ENCODE results near the gene BCKDK. TPM values are rescaled to one million over a fixed set of nuclear protein-coding genes. Genes with fewer than 3 reads are reported as not detected.
A peak's percentile ranks its signal among the peaks of the same experiment; 100 is the strongest.

BCKDK gene
- total RNA-seq, 2 donors from 2014 or later = 41.3 to 43.4 TPM

DNA sequence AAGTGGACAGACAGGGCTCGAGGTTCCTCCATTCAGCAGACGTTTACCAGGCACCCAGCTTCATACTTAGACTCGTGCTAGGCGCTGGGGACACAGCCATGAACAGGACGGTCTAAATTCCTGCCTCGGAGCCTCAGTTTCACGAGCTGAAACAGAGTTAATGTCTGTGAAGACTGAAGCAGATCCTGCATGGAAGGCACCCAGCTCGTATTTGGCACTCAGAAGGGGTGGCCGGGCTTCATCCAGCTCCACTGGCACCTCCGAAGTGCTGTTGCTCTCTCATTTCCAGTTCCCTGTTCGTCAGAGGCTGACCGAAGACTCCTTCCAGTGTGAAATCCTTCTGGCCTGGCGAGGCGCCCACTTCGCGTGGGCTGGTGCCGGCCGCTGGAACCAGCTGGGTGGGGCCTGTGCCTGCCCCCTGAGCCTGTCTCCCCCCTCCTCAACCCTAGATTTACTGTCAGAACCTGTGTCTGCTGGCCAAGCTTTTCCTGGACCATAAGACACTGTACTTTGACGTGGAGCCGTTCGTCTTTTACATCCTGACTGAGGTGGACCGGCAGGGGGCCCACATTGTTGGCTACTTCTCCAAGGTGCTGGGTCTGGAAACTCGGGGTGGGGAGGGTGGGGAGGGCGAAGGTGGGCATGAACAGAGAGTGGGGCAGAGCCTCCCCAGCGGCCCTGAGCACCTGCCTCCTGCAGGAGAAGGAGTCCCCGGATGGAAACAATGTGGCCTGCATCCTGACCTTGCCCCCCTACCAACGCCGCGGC is 21.6 kb downstream of the BCKDK start:
- peaks cover 35% of the 10 kb centered on the region for H3K4me1 ChIP-seq
- no peak for DNase-seq

GRCh38 chr16:31130336-31130891 is 22.2 kb downstream of the BCKDK start:
- Histone ChIP-seq H3K36me3 (no peaks in the 10 kb centered on the region), H3K9ac (ENCODE audit: low read depth in 2 of 2, low read length in 2 of 2) (peak overlapping the region; percentile 38 to 100)
- no peak for DNase-seq

More for the DNA sequence above, 21.6 kb downstream of the BCKDK start:
- TF ChIP-seq CTCF (IDR thresholded peaks at IDR 0.05) = no peak
- no peak overlapping the region for H3K4me3 ChIP-seq
- no peaks in the 10 kb centered on the region for H3K36me3 ChIP-seq
- no peaks in the 10 kb centered on the region for H3K27me3 ChIP-seq
- no peaks in the 10 kb centered on the region for H3K9me3 ChIP-seq
- H3K9ac ChIP-seq (ENCODE audit: low read depth in 2 of 2, low read length in 2 of 2) = peak overlapping the region; percentile 54 to 100
- intact Hi-C loops (cut with DNase I) = no loop called here
- H3K27ac ChIP-seq = peak overlapping the region; percentile 98

DNA sequence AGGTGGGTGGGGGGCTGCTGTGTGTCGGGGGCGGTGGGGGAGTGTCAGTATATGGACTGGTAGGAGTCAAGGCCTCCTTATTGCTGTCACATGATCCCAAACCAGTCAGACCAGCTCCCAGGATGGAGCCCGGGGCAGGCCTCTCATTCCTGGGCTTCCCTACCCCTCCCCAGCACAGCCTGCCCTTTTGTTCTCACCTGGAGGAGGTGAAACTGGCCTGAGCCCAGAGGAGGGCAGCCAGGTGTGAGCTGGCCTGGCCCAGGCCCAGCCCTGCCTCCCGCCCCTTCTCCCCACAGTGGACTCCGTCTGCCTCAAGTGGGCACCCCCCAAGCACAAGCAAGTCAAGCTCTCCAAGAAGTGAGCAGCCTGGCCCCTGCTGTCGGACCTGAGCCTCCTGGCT is 22.7 kb downstream of the BCKDK start:
- Histone ChIP-seq H3K9ac (ENCODE audit: low read depth in 2 of 2, low read length in 2 of 2) (peak overlapping the region in 1 of 2 donors; percentile 100), H3K27me3 (no peaks in the 10 kb centered on the region), H3K27ac (peak overlapping the region; percentile 98), H3K9me3 (no peaks in the 10 kb centered on the region), H3K36me3 (no peaks in the 10 kb centered on the region), H3K4me3 (no peak overlapping the region), H3K4me1 (peaks cover 35% of the 10 kb centered on the region)
- DNase-seq = peak; percentile 96
- intact Hi-C loops (cut with DNase I) = no loop called here
- no peak for TF ChIP-seq CTCF (IDR thresholded peaks at IDR 0.05)

More at GRCh38 chr16:31130336-31130891, 22.2 kb downstream of the BCKDK start:
- Histone ChIP-seq H3K4me3 (no peak overlapping the region), H3K4me1 (peaks cover 35% of the 10 kb centered on the region), H3K9me3 (no peaks in the 10 kb centered on the region), H3K27ac (peak overlapping the region; percentile 98), H3K27me3 (no peaks in the 10 kb centered on the region)
- intact Hi-C loops (cut with DNase I) = no loop called here
- TF ChIP-seq CTCF (IDR thresholded peaks at IDR 0.05) = no peak

DNA sequence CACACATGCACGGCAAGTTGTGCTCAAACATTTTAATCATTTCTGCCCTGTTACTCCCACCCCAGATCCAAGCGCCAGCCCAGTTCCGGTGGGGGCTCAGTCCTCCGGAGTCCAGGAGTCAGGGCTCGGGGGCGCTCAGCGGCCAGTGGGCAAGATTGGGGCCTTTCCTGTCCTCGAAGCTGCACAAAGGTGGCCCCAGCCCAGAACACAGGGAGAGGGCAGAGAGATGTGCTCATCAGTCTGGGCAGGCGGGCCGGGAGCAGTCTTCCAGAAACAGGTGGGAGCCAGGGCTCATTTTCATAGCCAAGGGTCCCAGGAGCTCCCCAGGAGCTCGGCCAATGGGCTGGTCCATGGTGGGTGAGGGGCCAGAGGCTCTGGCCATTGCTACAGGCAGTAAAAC is 23.2 kb downstream of the BCKDK start:
- no peak for DNase-seq
- Histone ChIP-seq H3K4me3 (no peak overlapping the region), H3K4me1 (peaks cover 35% of the 10 kb centered on the region)

DNA sequence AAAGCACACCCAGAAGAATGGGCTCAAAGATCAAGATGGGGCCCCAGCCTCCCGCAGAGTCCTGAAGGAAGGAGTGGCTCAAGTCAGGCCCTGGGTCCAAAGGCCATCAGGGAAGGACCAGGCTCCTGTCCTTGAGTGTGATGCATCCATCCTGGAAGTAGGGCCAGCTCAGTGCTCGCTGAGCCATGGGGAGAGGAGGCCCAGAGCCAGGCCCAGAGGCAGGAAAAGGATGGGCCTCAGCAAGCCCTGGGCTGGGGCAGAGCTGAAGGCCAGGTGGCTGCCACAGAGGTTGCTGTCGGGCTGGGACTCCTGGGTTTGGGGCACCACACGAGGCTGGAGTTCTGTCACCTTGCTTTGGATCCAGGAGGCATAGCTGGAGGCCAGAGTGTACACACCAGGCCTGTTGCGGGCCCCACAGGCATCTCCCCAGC is 23.7 kb downstream of the BCKDK start:
- no peaks in the 10 kb centered on the region for H3K9me3 ChIP-seq
- peak overlapping the region; percentile 24 to 100 for H3K9ac ChIP-seq (ENCODE audit: low read depth in 2 of 2, low read length in 2 of 2)
- no peaks in the 10 kb centered on the region for H3K27me3 ChIP-seq
- H3K27ac ChIP-seq = peak overlapping the region; percentile 98
- peak; percentile 88 for DNase-seq
- intact Hi-C loops (cut with DNase I) = no loop called here
- TF ChIP-seq CTCF (IDR thresholded peaks at IDR 0.05) = no peak
- H3K4me1 ChIP-seq = peaks cover 35% of the 10 kb centered on the region
- no peak overlapping the region for H3K4me3 ChIP-seq
- H3K36me3 ChIP-seq = no peaks in the 10 kb centered on the region

More for the DNA sequence above, 23.2 kb downstream of the BCKDK start:
- Histone ChIP-seq H3K9me3 (no peaks in the 10 kb centered on the region), H3K9ac (ENCODE audit: low read depth in 2 of 2, low read length in 2 of 2) (peak overlapping the region in 1 of 2 donors; percentile 100), H3K27me3 (no peaks in the 10 kb centered on the region), H3K36me3 (no peaks in the 10 kb centered on the region), H3K27ac (peak overlapping the region; percentile 98)
- no peak for TF ChIP-seq CTCF (IDR thresholded peaks at IDR 0.05)
- intact Hi-C loops (cut with DNase I) = no loop called here

Measured in colonic mucosa (tissue), 4 donors.